A204.1 (cell line): Measurements from ENCODE around the gene PCDHA5.
"Not testable (repeated sequence)": the region's sequence is repeated elsewhere in the genome, so short reads cannot be mapped to it uniquely, and the experiment has no call there.

ENCODE experiments used
- FAIRE-seq: peaks from 2 replicates; lab custom pipeline; 2012; peaks lifted over from hg19 to GRCh38; lab: Jason Lieb, UNC

PCDHA5 gene

GRCh38 chr5:140821375-140822280, at the start of gene PCDHA5:
Gene PCDHA5 (plus strand): TSS chr5:140821613.
- FAIRE-seq, result peak; percentile 95

- FAIRE-seq, result no peak
Measured at GRCh38 chr5:140780512-140780911, 40.9 kb upstream of the PCDHA5 start.

GRCh38 chr5:140785905-140786686, 35.3 kb upstream of the PCDHA5 start, which contains the start of gene PCDHA1:
Gene PCDHA1 (plus strand): TSS chr5:140786140.
- no peak for FAIRE-seq

- not testable (repeated sequence) for FAIRE-seq
Measured at GRCh38 chr5:140787422-140787821, 34.0 kb upstream of the PCDHA5 start.

DNA sequence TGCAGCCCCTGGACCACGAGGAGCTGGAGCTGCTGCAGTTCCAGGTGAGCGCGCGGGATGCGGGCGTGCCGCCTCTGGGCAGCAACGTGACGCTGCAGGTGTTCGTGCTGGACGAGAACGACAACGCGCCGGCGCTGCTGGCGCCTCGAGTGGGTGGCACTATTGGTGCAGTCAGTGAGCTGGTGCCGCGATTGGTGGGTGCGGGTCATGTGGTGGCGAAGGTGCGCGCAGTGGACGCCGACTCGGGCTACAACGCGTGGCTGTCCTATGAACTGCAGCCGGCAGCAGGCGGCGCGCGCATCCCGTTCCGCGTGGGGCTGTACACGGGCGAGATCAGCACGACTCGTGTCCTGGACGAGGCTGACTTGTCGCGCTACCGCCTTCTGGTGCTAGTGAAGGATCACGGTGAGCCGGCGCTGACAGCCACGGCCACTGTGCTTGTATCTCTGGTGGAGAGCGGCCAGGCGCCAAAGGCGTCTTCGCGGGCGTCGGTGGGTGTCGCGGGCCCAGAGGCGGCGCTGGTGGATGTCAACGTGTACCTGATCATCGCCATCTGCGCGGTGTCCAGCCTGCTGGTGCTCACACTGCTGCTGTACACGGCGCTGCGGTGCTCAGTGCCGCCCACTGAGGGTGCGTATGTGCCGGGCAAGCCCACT, 33.4 kb upstream of the PCDHA5 start:
- FAIRE-seq, result not testable (repeated sequence)

DNA sequence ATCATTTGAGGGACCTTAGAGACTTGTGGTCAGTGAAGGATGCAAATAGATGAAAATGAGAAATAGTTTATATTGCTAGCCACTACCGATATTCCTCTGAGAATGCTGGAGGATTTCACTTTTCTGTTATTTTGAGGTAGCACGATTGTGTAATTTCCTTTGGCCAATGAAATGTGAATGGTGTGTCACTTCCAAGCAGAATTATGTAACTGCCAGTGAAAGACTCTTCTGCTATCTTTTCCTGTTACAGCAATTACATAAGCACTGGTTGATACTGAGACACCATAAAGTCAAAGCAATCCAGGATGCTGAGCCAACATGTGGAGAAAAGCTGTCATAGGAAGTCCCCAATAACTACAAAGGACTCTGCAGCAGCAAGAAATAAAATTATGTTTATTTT, 30.3 kb upstream of the PCDHA5 start:
- FAIRE-seq, result no peak

- peak; percentile 93 for FAIRE-seq
Measured at GRCh38 chr5:140794595-140795258, 26.7 kb upstream of the PCDHA5 start, which contains the start of gene PCDHA2. Gene PCDHA2 (plus strand): TSS chr5:140794852.

DNA sequence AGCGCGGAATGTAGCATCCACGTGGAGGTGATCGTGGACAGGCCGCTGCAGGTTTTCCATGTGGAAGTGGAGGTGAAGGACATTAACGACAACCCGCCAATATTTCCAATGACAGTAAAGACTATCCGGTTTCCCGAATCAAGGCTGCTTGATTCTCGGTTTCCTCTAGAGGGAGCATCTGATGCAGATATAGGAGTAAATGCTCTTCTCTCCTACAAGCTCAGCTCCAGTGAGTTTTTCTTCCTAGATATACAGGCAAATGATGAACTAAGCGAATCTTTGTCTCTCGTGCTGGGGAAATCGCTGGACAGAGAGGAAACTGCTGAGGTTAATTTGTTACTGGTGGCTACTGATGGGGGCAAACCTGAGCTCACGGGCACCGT, 26.2 kb upstream of the PCDHA5 start:
- no peak for FAIRE-seq

GRCh38 chr5:140796072-140796717, 25.2 kb upstream of the PCDHA5 start:
- FAIRE-seq, result not testable (repeated sequence)

GRCh38 chr5:140796718-140797095, 24.7 kb upstream of the PCDHA5 start:
- no peak for FAIRE-seq

GRCh38 chr5:140800816-140801493, 20.5 kb upstream of the PCDHA5 start, which contains the start of gene PCDHA3:
Gene PCDHA3 (plus strand): TSS chr5:140801057.
- no peak for FAIRE-seq

DNA sequence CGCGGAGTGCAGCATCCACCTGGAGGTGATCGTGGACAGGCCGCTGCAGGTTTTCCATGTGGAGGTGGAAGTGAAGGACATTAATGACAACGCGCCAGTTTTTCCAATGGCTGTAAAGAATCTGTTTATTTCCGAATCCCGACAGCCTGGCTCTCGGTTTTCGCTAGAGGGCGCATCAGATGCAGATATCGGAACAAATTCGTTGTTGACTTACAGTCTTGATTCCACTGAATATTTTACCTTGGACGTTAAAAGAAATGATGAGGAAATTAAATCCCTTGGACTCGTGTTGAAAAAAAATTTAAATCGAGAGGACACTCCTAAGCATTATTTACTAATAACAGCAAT, 19.9 kb upstream of the PCDHA5 start:
- FAIRE-seq, result no peak

DNA sequence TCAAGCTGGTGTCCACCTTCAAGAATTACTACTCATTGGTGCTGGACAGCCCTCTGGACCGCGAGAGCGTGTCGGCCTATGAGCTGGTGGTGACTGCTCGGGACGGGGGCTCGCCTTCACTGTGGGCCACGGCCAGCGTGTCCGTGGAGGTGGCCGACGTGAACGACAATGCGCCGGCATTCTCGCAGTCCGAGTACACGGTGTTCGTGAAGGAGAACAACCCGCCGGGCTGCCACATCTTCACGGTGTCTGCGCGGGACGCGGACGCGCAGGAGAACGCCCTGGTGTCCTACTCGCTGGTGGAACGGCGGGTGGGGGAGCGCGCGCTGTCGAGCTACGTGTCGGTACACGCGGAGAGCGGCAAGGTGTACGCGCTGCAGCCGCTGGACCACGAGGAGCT, 19.0 kb upstream of the PCDHA5 start:
- not testable (repeated sequence) for FAIRE-seq

GRCh38 chr5:140802781-140803271, 18.6 kb upstream of the PCDHA5 start:
- FAIRE-seq, result no peak

- peak; percentile 96 for FAIRE-seq
Measured at GRCh38 chr5:140806834-140807775, 14.3 kb upstream of the PCDHA5 start, which contains the start of gene PCDHA4. Gene PCDHA4 (plus strand): TSS chr5:140807068.

- not testable (repeated sequence) for FAIRE-seq
Measured at GRCh38 chr5:140808241-140808888, 13.0 kb upstream of the PCDHA5 start.

GRCh38 chr5:140808889-140809291, 12.5 kb upstream of the PCDHA5 start:
- FAIRE-seq, result no peak

- FAIRE-seq, result peak; percentile 14
Measured at GRCh38 chr5:140822281-140822629, 842 bp downstream of the PCDHA5 start.

DNA sequence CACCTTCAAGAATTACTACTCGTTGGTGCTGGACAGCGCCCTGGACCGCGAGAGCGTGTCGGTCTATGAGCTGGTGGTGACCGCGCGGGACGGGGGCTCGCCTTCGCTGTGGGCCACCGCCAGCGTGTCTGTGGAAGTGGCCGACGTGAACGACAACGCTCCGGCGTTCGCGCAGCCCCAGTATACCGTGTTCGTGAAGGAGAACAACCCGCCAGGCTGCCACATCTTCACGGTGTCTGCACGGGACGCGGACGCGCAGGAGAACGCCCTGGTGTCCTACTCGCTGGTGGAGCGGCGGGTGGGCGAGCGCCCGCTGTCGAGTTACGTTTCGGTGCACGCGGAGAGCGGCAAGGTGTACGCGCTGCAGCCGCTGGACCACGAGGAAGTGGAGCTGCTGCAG, 1.6 kb downstream of the PCDHA5 start:
- not testable (repeated sequence) for FAIRE-seq
